NCI-H2081 treated with DMSO at 0.1 percent for 48 hours (cell line): Measurements from ENCODE around the gene MRPS6.

ENCODE experiments used
- DNase-seq: peaks from one replicate; lab custom pipeline; 2025; lab: John Stamatoyannopoulos, UW

The MRPS6 gene

DNA sequence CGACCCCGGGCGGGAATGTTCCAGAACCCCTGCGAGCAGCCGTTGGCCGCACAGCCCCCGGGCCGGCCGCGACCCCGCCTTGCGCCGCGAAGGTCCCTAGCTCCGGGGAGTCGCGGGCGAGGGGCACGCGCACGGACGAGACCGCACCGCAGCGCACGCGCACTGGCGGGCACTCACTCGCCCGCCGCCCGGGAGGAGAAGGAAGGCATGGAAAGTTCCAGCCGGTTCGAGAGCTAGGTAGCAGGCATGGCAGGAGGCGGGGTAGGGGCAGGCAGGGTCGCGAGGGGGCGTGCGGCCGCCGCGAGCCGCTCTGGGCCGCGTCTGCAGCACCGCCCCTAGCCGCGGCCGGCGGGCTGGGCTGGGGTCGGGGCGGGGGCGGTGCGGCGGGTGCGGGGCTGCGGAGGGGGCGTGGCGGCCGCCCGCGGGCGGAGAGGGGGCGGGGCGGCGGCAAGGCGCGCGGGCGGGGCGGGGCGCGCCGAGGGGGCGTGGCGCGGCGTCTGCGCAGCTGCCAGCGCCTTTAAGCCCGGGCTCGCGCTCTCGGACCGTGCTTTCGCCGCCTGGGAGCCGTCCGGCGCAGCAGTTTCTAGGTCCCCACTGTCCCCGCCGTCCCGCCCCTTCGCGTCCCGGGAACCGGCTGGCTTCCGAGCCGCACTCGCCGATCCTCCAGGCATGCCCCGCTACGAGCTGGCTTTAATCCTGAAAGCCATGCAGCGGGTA, at the start of gene MRPS6, which contains the start of gene SLC5A3:
Gene MRPS6, plus strand, starts transcription at position 547 of the 717 bp plus-strand sequence. Its CDS starts 123 bp downstream, at position 670.
Gene SLC5A3, plus strand, starts transcription at position 547 of the 717 bp plus-strand sequence. CDS start 21,621 bp downstream, outside the sequence.
- DNase-seq = no peak

GRCh38 chr21:34023691-34024373, 49.5 kb upstream of the MRPS6 start:
- no peak for DNase-seq

DNA sequence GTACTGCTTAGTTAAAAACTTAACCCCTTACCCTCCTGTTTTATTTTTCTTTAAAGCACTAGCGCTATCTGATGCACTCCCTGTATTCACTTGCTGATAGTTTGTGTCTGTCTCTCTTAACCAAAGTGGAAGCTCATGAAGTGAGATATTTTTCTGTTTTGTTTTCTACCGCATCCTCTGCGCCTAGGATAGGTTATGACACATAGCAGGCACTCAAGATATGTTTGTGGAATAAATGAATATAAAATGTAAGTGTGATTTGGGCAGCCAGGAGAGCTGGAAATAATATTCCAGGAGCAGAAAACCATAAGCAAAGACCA, 49.0 kb upstream of the MRPS6 start:
- DNase-seq = no peak

- DNase-seq = no peak
These were observed 45.5 kb upstream of the MRPS6 start for GRCh38 chr21:34027721-34028461.

- DNase-seq = no peak
These were observed 43.4 kb upstream of the MRPS6 start for GRCh38 chr21:34029743-34030528.

DNA sequence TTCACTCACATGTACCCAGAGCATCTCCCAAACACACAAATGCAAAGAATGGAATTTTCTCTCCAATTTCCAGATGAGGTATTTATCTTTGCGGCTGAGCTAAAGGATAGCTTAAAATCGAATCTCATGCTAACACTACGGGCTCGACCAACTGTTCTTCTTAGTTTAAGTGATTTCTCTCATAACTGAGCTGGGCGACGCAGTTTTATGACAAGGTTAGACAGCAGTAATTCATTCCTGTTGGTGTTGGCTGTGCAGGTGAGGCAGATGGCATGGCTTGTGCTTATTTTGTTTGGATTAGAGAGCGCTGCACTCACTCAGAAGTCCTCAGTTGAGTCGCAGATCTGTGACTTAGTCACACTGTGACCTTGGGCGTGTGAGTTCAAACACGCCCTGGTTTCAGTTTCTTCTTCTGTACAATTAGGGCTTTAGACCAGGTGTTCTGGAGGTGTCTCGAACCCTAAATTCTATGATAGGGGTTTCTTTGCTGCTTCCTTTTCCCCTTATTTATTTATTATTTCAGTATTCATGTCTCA, 41.5 kb upstream of the MRPS6 start:
- no peak for DNase-seq

- DNase-seq = no peak
These were observed 38.9 kb upstream of the MRPS6 start for GRCh38 chr21:34034369-34035014.

DNA sequence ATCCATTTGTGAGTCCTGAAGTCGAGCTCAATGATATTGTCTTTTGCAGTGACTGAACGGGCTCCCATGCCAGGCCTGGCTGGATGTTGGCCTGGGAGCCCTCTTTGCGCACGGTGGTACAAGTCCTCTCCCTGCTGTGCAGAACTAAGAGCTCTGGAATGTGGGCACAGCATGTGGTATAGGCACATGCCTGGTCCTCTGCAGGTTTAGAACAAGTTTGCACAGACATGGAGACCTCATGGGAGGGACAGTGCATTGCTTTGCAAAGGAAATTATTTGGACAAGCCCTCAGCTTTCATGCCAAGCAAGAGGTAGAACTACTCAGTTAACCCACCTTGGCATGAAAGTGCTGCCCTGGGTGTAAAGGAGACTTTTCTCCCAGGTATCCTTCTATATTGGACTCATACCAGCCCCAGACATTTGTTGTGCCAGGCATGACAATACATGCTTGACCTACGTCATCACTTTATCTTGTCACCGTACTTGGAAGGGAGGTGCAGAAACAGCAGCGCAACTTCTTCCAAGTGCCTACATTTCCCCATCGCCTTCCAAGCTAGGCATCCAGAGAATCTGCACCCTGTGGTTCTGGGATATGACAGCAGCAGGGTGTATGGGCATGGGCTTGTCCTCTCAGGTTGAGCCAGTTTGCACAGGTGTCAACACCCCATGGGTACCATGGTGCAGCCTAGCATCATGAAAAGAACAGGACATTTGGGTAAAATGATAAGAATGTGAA, 37.6 kb upstream of the MRPS6 start:
- DNase-seq = no peak

DNA sequence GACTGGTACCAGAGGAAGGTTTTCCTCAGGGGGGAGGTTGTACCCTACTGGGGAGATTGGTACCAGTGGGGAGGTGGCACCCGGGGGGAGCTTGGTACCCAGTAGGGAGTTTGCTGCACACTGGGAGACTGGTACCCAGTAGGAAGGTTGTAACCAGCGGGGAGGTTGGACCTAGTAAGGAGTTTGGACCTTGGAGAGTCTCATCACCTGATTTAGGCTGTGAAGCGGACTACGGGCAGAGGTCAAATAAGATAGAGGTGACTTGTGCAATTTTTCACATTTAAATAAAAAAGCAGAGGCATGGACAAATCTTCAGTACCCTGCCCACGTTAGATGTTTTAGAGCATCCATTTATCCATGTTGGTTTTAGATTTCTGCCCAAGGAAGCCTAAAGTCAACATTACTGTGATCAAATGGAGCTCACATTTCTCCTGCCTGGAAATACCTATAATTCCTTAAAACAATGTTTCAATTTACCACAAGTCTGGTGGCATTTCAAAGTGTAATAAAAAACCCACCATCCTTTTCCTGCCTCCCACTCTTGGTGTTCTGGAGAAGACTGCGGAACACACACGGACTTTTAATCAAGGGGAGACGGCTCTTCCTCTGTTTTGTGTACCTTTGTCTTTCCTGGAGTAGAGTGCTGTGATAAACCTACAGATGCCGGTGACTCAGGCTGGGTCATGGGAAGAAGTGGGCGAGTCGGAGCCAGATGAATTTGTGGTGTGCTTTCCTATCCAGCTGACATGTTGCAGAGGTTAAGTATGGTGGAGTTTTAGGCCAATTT, 36.2 kb upstream of the MRPS6 start:
- no peak for DNase-seq

DNA sequence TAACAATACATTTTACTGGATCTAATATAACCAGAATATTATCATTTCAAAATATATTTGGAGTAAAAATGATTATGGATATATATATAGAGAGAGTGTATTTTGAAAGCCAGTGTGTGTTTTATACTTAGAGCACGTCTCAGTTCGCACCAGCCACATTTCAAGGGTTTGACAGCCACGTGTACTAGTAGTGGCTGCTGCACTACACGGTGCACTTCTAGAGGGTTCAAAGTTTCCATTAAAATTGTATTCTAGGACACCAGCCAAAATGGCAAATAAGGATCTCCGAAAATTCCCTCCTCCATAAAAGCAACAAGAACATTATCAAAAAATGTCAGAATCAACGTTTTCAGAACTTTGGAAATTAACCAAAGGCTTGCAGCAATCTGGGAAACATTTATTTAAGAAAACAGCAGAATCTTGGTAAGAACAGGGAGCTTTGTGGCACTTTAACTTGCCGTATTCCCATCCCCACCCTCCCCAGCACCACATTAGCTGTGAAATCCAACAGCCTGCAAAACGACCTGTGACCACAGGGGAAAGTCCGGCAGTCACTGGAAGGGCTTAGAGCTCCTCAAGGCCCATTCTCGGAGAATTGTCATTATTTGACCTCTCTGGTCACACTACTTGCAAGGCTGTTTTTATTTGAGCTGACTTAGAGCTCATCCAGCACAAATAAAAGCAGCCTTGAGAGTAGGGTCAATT, 33.5 kb upstream of the MRPS6 start:
- no peak for DNase-seq

DNA sequence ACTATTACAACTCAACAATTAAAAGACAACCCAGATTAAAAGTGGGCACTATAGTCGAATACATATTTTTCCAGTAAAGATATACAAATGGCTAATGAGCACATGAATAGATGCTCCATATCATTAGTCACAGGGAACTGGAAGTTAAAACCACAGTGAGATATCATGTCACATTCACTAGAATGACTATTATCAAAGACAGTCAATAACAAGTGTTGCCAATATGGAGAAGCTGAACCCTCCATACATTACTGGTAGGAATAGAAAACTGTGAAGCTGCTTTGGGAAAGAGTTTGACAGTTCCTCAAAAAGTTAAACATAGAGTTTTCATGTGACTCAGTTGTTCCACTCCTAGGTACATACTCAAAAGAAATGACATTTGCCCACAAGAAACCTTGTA, 30.6 kb upstream of the MRPS6 start:
- no peak for DNase-seq

DNA sequence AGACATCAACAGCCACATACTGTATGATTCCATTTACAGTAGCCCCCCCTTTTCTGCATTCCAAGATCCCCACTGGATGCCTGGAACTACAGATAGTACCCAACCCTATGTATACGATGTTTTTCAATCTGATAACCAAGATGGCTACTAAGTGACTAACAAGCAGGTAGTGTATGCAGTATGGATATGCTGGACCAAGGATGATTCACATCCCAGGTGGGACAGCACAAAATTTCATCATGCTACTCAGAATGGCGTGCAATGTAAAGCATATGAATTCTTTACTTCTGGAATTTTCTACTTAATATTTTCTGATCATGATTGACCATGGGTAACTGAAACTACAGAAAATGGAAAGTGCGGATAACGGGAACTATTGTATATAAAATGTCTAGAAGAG, 30.0 kb upstream of the MRPS6 start:
- no peak for DNase-seq

DNA sequence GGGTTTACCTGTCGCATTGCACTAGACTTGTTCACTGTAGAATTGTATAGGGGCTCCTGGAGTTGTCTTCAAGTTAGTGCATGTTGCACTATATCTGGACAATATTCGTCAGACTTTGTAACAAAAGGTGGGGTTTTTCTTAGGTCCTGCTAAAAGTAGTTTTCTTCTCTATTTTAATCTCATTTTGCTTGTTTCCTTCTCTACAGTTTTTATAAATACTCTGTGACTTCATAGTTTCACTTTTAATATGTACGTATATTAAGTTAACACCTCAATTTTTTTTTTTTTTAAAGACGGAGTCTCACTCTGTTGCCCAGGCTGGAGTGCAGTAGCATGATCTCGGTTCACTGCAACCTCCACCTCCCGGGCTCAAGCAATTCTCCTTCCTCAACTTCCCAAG, 26.5 kb upstream of the MRPS6 start:
- no peak for DNase-seq

- no peak for DNase-seq
These were observed 25.5 kb upstream of the MRPS6 start for GRCh38 chr21:34047835-34048234.

DNA sequence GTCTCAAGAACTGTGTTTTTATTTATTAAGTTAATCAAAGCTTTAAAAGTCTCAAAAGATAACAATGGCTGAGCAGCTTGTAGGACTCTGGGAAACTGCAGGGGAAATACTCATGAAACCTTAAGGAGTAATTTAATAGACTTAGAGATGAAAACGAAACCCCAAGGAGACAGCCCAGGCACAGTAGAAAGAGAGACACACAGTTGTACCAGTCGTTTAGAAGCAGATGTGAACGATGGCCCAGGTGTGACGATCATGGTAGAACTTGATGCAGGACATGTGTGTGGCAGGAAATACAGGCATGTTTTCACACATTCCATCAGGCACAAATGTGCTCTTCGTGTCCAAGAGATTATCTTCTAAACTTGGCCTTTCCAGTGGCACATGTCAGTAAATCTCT, 21.2 kb upstream of the MRPS6 start:
- DNase-seq = no peak

GRCh38 chr21:34054259-34054658, 19.1 kb upstream of the MRPS6 start:
- no peak for DNase-seq

GRCh38 chr21:34055615-34056014, 17.8 kb upstream of the MRPS6 start:
- no peak for DNase-seq

DNA sequence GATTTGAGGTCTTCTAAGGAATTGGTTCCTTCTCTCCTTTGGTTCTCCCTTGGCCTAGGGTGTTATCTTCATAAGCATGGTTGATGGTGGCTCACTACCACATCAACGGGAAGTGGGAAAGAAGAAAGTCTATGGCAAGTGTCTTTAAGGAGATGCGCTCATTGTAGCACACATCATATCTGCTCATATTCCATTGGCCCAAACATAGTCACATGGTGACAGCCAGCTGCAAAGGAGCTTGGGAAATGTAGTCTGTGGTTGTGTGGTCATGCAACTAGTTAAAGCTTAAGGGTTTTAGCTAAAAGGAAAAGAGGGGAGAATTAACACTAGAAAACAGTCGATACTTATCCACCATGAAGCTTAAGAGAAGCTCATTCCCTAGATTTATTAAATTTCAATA, 11.4 kb upstream of the MRPS6 start:
- no peak for DNase-seq

GRCh38 chr21:34065027-34065426, 8.4 kb upstream of the MRPS6 start:
- DNase-seq = no peak
